ENCODE results near the gene DDIT4. TPM values are rescaled to one million over a fixed set of nuclear protein-coding genes. Genes with fewer than 3 reads are reported as not detected.

The DDIT4 gene
- total RNA-seq, 2 experiments from 2014 or later = 1,071 to 1,096 TPM

GRCh38 chr10:72308320-72308987, 34.7 kb downstream of the DDIT4 start:
- Mint-ChIP-seq H3K27me3 (no peaks in the 10 kb centered on the region), H3K4me1 (ENCODE audit: low read depth) (peaks cover 68% of the 10 kb centered on the region), H3K4me3 (no peak overlapping the region), H3K9me3 (no peaks in the 10 kb centered on the region), H3K36me3 (ENCODE audit: low read depth) (no peaks in the 10 kb centered on the region), H3K27ac (peak overlapping the region; percentile 86)
- TF ChIP-seq CTCF (IDR thresholded peaks at IDR 0.05) = no peak
- intact Hi-C loops (cut with micrococcal nuclease) = no loop called here
- ChIA-PET POLR2A (interaction anchor here (0.9 to 23.6 kb wide), 8 partner anchors 11 to 224 kb away, joined by 3 to 796 read pairs (median 6); partner anchors contain the start of gene DDIT4), CTCF (interaction anchor here (0.7 to 1.7 kb wide), 9 partner anchors 10 to 92 kb away, joined by 3 to 6 read pairs (median 4); partner anchors contain the start of genes ANAPC16 and ASCC1)
- ATAC-seq = peak; percentile 51
- peak; percentile 69 for DNase-seq

GRCh38 chr10:72309290-72310240, 35.8 kb downstream of the DDIT4 start:
- H3K27ac Mint-ChIP-seq = peak overlapping the region; percentile 86
- peak; percentile 49 for DNase-seq
- H3K36me3 Mint-ChIP-seq (ENCODE audit: low read depth) = no peaks in the 10 kb centered on the region
- ATAC-seq = no peak
- ChIA-PET POLR2A (interaction anchor here (0.6 to 23.6 kb wide), 10 partner anchors 12 to 225 kb away, joined by 3 to 796 read pairs (median 4); partner anchors contain the start of gene DDIT4), CTCF (interaction anchor here (1.0 to 1.7 kb wide), 5 partner anchors 12 to 48 kb away, joined by 3 to 6 read pairs (median 4); no protein-coding TSS in a partner anchor)
- H3K27me3 Mint-ChIP-seq = no peaks in the 10 kb centered on the region
- TF ChIP-seq CTCF (IDR thresholded peaks at IDR 0.05) = no peak
- intact Hi-C loops (cut with micrococcal nuclease) = no loop called here
- no peaks in the 10 kb centered on the region for H3K9me3 Mint-ChIP-seq
- H3K4me3 Mint-ChIP-seq = no peak overlapping the region
- H3K4me1 Mint-ChIP-seq (ENCODE audit: low read depth) = peaks cover 64% of the 10 kb centered on the region

GRCh38 chr10:72310241-72310633, 36.5 kb downstream of the DDIT4 start:
- Mint-ChIP-seq H3K27me3 (no peaks in the 10 kb centered on the region), H3K36me3 (ENCODE audit: low read depth) (no peaks in the 10 kb centered on the region), H3K4me1 (ENCODE audit: low read depth) (peaks cover 66% of the 10 kb centered on the region), H3K27ac (peak overlapping the region; percentile 72), H3K4me3 (no peak overlapping the region), H3K9me3 (no peaks in the 10 kb centered on the region)
- CTCF ChIA-PET = no interaction called here
- ATAC-seq (no peak), DNase-seq (no peak)
- no peak for TF ChIP-seq CTCF (IDR thresholded peaks at IDR 0.05)
- intact Hi-C loops (cut with micrococcal nuclease) = no loop called here
- POLR2A ChIA-PET = no interaction called here

GRCh38 chr10:72310636-72311035, 36.9 kb downstream of the DDIT4 start:
- Mint-ChIP-seq H3K4me3 (no peak overlapping the region), H3K27ac (peak overlapping the region; percentile 72), H3K9me3 (no peaks in the 10 kb centered on the region), H3K27me3 (no peaks in the 10 kb centered on the region), H3K4me1 (ENCODE audit: low read depth) (peaks cover 66% of the 10 kb centered on the region), H3K36me3 (ENCODE audit: low read depth) (no peaks in the 10 kb centered on the region)
- DNase-seq = no peak
- no peak for TF ChIP-seq CTCF (IDR thresholded peaks at IDR 0.05)
- no peak for ATAC-seq
- POLR2A ChIA-PET = interaction anchor here (1.1 to 28.1 kb wide), 5 partner anchors 10 to 73 kb away, joined by 3 to 796 read pairs (median 6); no protein-coding TSS in a partner anchor
- intact Hi-C loops (cut with micrococcal nuclease) = no loop called here
- CTCF ChIA-PET = interaction anchor here (1.5 kb wide), 1 partner anchor 11 kb away, joined by 3 read pairs; no protein-coding TSS in a partner anchor

All from activated CD8-positive, alpha-beta T cell treated with anti-CD3 and anti-CD28 coated beads for 36 hours (primary cell).